GM18907 (cell line): ENCODE results near the gene CYBC1.
A peak's percentile ranks its signal among the peaks of the same experiment; 100 is the strongest.

Source experiments
- ATAC-seq: cut with Tn5 transposase; IDR thresholded peaks from one replicate; pipeline ENCODE4 v1.9.1; 2021; ENCODE audit warnings: mild to moderate bottlenecking, moderate library complexity; ENCODE audit not compliant: unreplicated experiment

Gene CYBC1

DNA sequence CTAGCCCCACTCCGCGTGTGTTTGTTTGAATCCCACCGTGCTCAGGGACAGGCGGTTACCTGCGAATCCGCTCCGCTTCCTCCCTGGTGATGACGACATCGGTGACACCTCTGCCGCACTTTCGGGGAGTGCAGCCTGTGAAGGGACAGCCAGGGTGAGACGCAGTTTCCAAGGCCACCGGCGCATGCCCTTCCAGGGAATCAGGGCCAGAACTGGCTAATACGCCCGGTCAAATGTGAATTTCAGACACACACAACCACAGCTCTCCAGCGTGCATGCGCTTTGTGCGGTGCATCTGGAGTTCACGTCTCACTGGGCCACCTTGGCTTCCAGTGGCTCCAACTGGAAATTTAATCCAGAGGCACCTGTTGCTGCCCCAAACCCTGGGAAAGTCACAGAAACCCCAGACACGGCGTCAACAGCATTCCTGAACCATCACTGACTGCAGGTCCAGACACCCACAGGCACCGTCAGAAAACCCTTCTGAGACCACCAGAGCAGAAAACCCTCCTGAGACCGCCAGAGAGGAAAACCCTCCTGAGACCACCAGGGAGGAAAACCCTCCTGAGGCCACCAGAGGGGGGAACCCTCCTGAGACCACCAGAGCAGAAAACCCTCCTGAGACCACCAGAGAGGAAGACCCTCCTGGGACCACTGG, 39.0 kb downstream of the CYBC1 start:
- no peak for ATAC-seq

DNA sequence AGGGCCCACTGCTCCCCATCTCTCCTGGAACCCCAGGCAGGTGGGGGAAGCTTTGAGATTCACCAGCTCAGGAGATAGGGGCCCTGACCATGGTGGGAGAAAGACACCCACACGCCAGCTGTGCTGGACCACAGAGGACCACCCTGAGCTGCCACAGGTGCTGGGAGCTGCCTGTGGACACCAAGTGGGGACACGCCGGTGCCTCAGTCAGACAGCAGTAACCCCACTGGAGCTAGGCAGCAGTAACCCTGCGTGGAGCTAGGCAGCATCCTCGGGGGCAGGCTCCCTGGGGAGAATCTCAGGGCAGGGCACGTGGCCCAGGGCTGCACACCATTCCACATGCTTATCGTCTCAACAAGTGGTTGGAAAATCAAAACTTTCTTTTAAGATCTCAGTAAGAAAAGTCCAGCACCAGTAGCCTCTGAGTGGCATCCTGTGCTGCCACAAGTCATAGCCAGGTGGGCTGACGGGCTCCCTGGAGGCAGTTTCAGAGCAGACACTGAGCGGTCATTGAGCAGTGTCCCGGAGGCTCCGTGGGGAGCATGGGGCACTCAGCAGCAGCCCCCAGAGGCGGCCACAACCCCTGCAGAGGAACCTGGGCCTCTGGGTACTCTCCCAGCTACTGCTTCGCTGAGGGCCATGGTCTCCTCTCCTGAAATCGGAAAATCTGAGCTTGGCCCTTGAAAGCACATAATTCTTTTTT, 40.4 kb downstream of the CYBC1 start:
- ATAC-seq = no peak

DNA sequence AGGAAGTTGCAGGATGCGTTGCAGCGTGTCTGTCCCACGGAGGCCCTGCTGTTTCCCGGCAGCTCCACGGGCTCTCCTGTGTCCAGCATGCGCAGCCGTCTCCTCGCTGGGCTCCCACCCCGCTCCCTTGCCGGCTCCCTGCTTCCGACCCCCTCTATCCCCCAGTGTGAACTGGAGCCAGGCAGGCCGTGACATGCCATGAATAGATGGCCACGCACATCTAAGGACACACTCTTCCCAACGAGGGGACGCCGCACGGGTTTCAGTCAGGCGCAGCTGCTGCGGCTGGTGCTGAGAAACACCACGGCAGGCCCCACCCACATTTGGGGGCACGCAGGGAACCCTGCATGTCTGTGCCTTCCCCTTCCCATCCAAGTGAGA, 41.6 kb downstream of the CYBC1 start:
- ATAC-seq = no peak

DNA sequence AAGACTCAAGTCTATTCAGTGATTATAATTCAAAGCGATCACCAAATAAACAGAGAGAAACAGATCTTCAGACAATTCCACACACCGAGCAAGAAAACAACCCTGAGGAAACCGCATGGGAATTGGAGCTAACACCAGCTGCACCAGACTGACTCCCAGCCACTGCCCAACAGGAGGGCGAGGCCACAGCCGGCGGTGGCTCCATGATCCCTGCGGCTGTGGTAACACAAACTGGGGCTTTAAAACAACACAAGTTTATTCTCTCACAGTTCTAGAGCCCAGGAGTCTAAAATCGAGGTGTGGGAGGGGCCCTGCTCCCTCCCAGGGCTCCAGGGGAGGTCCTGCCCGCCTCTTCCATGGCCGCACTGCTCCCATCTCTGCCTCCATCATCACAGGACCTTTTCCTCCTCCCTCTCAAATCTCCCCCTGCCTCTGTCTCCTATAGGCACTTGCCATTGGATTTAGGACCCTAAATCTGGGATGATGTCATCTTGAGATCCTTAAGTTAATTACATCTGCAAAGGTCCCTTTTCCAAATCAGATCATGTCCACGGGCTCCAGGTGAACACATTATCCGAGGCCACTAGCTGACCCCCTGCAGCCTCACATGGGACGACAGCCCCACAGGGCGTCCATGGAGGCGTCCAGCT, 42.1 kb downstream of the CYBC1 start:
- no peak for ATAC-seq

DNA sequence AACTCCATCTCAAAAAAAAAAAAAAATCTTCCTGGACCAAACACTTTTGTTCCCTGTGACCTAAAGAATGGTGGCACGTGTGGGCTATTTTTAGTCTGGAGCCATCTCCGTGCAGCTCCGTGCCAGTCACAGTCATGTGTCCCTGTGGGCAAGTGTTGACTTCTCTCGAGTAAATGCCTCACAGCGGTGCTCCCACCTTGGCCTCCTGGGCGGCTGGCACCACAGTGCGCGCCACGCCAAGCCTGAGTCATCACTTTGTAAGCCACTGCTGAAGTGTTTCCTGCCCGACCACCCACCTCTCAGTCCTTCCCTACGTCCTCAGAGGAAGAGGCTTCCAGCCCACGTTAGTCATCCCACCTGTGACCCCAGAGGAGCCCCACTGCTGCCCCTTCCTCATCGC, 43.3 kb downstream of the CYBC1 start:
- no peak for ATAC-seq

DNA sequence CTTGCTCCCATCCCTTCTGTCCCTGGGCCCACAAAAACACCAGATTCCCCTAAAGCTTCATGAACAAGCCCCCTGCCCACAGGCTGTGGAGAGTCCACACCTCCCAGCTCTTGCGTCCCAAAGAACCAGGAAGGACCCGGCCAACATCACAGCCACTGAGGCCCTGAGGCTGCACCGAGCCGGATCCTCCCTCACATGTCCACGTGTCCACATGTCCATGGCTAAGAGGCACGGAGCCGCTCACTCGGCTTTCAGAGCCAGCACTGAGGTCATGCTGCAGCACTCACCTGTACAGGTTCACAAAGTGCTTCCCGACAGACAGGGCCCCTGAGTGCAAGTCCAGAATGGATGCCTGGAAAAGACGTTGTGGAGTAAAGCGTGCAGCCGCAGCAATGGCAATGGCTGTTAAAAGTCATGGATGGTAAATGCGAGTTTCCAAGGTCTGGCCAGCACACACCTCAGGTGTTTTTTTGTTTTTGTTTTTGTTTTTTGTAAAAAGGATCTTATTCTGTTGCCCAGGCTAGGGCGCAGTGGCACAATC, 44.4 kb downstream of the CYBC1 start:
- no peak for ATAC-seq

DNA sequence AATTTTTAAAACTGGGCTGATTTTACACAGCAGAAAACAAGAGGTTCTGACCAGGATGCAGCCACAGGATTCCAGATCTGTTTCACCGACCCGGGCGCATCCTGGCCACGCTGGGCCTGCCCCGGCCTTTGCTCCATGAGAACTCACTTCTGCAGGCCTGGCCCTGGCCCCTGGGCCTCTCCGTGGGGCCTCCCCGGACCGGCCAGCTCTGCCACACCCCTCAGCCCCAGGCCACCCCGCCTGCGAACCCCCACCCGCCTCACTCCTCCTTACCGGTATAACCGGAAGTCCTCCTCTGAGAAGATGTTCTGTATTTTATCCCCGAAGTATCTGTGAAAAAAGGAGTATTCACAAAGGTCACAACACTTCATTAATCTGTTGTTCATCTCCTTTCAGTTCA, 45.5 kb downstream of the CYBC1 start:
- no peak for ATAC-seq

DNA sequence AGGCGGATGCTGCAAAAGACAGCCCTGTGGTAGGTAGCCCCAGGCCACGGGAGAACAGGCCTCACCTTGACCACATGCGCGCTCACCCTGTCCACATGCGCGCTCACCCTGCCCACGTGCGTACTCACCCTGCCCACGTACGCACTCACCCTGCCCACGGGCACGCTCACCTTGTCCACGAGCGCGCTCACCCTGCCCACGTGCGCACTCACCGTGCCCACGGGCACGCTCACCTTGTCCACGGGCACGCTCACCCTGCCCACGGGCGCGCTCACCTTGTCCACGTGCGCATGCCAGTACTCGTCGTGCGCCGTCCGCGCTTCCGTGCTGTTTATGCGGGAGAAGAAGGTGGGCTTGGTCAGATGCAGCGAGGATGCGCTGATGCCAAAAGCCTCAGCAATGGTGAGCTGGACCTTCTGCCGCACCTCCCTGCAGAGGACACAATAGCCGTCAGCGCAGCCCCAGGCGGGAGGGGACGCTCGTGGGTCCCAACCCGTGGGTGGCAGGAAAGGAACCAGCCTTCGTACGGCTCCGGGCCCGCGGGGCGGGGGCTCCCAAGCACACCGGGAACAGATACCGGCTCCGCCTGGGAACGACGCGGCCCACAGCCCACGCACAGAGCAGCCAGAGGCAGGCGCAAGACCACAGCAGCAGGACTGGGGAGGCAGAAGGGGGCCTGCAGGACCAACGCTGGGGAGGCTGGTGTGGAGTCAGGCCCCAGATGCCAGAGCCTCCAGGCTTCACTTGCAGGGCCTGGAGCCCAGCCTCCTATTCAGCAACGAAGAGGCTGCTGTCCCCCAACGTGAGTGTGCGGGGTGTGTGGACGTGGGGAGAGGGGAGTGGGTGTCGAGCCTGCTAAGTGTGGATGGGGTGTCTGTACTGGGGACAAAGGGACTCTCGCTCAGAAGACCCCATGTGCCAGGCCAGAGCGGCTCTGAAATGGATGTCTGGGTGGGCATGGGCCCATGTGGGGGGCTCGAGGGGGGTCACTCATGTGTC, 46.6 kb downstream of the CYBC1 start:
- ATAC-seq = no peak

DNA sequence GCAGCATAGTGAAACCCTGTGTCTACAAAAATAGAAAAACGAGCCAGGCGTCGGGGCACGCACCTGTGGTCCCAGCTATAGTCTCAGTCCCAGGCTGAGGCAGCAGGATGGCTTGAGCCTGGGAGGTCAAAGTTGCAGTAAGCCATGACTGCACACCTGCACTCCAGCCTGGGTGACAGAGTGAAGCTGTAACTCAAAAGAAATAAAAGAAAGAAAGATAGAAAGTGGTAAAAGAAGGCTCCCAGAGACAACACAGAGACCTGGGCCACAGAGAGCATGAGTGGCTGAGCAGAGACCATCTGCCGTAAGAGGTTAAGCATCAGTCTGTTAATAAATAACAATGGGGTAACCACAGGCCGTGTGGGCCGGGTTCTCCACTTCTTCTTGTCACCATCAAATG, 47.7 kb downstream of the CYBC1 start:
- peak; percentile 81 for ATAC-seq

DNA sequence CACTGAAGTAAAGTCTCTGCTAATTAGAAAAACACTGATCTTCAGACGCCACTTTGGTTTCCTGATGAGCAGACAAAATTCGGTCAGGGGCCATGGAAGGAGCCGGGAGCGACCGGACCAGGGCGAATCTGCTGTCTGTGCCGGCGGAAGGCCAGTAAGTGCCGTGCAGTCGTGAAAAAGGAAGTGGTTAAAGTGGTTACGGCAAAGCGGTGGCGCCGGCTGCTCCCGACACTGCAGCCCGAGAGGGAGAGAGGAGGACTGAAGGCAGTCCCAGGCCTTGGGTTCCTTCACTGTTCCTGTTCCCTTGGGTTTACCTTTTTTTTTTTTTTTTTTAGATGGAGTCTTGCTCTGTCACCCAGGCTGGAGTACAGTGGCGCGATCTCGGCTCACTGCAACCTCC, 49.7 kb downstream of the CYBC1 start:
- ATAC-seq = peak; percentile 48

DNA sequence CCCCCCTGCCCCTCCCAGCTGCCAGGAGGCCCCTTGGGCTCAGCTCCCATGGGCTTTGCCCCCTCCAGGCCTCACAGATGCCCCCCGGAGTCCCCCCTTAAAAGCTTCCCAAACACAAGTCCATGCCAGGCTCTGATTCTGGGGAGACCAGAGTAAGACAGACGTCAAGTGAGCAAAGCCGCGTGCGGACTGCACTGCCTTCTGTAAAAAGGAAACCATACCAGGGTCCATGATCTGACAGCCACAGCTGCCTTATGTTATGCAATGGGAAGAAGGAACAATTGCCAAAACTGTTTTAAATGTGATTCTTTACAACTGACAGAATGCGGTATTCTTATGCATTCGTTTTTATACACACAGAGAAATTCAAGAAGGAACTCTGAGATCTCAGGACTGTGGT, 50.3 kb downstream of the CYBC1 start:
- ATAC-seq = no peak

DNA sequence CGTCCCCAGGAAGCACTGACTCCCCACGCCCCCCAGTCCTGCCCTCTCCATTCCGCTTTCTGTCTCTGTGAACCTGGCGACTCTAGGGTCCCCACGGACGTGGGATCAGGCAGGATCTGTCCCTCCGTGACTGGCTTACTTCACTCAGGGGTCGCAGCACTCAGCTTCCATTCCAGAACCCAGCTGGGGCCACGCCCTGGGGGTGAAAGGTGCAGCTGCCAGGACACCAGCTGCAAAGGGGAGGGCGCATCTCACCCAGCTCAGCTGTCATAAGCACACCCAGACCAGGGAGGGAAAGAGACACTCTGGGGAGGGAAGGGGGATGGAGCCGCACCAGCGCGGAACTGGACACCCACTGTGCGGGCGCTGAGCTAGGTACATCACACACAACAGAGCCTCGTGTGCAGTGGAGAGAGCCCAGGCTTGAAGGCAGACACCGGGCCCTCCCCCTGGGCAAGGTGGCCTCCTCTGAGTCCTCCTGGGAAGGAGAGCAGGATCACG, 50.9 kb downstream of the CYBC1 start:
- ATAC-seq = no peak

DNA sequence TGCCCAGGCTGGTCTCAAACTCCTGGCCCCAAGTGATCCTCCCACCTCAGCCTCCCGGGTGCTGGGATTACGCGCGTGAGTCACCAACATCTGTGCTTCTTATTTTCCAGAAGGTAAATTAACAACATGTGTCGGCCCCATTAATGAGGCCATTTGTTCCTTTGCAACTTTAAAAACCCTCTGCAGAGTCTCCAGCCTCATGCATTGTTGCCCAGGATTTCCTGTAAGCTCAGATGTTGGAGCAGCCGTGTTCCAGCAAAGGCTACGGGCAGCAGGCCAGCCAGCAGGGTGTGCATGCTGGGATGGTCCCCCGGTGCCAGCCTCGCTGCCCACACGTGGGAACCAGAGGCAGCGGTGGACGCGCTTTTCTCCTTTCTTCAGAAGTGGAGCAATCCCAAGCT, 51.5 kb downstream of the CYBC1 start:
- ATAC-seq = no peak

DNA sequence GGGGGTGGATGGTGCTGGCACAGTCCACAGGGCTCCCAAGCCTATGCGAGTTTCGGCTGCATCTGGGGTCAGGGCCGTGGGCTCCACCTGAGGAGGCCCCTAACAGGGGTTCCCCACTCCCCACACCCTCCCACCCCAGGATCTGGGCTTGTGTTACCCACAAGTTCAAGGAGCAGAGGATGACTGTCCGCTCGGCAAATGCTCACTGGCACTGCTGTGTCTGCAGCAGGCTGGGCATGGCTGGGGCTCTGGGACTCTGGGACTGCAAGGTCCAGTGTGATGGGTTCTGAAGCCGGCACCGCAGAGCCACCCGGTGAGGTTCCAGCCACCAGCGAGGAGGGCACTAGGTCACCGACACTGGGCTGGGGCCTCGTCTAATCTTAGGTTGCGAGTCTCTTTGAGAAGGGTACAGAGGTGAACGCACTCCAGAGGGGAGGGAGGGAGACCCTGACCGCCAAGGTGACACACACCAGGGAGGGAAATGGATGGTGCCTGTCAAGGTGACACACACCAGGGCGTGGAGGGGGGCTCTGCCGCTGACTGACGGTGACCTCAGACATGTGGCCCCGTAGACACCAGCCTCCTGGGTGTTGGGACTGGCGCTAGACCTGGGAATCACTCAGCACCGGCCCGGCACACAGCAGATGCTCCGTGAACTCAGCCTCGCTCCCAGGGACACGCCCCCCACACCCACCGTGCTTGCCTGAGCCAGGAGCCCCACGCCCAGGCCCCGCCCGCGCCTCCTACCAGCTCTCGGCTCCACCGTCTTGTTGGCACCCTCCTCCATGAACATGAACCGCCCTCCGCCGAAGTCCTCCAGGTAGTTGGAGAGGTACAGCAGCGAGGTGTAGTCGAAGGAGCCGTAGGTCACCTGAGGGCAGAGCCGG, 52.9 kb downstream of the CYBC1 start:
- ATAC-seq = no peak

DNA sequence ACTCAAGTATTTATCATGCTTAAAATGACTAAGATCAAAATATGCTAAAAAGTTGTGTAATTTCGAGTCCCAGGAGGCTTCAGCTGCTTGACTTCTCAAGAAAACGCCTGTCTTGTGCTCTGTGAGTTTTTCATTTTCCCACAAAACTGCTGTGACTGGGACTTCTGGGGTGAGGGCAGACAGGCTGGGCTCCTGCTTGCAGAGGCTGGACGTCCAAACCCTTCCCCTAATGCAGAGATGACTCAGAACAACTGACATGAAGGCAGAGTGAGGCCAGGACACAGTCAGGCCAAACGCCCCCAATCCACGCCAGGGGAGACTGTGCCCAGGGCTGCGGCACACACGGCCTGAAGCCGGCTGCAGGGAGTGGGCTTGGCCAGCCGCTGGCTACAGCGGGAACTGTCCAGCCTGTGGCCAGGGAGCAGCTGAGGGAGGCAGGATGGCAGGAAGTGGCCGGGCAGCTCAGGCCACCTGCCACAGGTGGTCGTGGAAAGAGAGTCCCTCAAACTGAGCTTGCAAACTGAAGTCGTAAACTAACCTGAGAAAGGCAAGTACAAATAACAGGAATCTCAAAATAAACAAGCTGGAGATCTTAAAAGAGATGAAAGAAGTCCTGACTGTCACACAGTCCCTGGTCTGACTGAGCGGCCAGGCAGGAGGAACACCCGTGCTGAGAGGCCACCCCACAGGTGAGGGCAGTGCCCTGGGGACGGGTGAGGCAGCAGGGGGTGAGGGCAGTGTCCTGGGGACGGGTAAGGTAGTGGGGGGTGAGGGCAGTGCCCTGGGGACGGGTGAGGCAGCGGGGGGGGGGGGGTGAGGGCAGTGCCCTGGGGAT, 53.7 kb downstream of the CYBC1 start:
- no peak for ATAC-seq

DNA sequence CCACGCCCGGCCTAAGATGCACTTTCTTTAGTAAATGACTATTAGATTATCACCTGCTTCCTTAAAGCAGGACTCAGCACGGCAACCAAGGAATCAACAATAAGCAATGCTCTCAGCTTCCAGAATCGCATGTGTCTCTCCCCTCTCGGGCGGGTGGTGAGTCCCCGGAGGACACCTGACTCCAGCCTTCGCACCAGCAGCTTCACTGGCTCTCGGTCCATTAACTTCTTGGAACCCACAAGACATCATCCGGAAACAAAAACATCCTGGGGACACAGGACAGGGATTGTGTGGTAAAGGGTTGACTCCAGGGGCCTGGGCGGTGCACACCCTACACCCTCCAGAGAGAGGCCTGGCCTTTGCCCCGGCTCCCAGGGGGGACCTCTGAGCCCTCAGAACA, 56.3 kb downstream of the CYBC1 start:
- ATAC-seq = no peak

DNA sequence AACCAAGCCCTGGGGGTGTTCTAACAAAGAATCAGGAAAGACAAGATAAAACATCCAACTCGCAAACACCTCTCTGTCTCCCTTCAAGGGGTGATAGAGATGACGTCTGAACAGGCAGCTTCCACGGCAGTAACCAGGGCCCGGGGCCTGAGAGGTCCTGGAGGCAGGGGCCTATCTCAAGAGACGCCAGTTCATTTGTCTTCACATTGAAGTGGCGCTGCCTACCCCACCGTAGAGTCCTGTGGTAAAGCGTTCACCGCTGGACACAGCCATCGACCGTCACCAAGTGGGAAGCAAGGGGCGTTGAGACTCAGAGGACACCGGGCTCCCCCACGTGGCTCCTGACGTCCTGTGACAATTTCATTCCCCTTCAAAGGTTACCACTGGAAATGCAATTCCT, 57.6 kb downstream of the CYBC1 start:
- no peak for ATAC-seq
